Mononuclear cell (primary cell): ENCODE results near the gene THSD4. TPM values are rescaled to one million over a fixed set of nuclear protein-coding genes. Genes with fewer than 3 reads are reported as not detected.

Source experiments
- H3K27me3 ChIP-seq: 2 replicates; pipeline ENCODE4 v1.6.0; 2011; ENCODE audit warnings: low read length, control low read depth; ENCODE audit not compliant: insufficient read depth
- H3K4me1 ChIP-seq: 2 replicates; pipeline ENCODE4 v1.5.1; 2011; ENCODE audit warnings: mild to moderate bottlenecking, low read length, control low read depth; ENCODE audit not compliant: insufficient read depth
- H3K4me3 ChIP-seq: 2 replicates; pipeline ENCODE4 v1.5.1; 2011; ENCODE audit warnings: mild to moderate bottlenecking, low read length, moderate library complexity
- H3K9me3 ChIP-seq: 2 replicates; pipeline ENCODE4 v1.5.1; 2011; ENCODE audit warnings: low read depth, mild to moderate bottlenecking, control low read depth, low read length
- total RNA-seq: library from RNA; depleted of rRNA; stranded (reverse); fragments of >200 nt; gene quantifications from one replicate; pipeline ENCODE4 v1.2.3, GENCODE V29; 2012

Gene THSD4
- total RNA-seq, 1 donor = 0.10 TPM

- Histone ChIP-seq H3K4me1 (peaks cover 8% of the 10 kb centered on the region), H3K27me3 (no peaks in the 10 kb centered on the region), H3K9me3 (no peaks in the 10 kb centered on the region), H3K4me3 (no peak overlapping the region)
Observed at GRCh38 chr15:71293723-71294122, 178.5 kb downstream of the THSD4 start.

- Histone ChIP-seq H3K4me3 (no peak overlapping the region), H3K27me3 (no peaks in the 10 kb centered on the region), H3K9me3 (no peaks in the 10 kb centered on the region), H3K4me1 (peaks cover 8% of the 10 kb centered on the region)
Observed at GRCh38 chr15:71294251-71294910, 179.1 kb downstream of the THSD4 start.

DNA sequence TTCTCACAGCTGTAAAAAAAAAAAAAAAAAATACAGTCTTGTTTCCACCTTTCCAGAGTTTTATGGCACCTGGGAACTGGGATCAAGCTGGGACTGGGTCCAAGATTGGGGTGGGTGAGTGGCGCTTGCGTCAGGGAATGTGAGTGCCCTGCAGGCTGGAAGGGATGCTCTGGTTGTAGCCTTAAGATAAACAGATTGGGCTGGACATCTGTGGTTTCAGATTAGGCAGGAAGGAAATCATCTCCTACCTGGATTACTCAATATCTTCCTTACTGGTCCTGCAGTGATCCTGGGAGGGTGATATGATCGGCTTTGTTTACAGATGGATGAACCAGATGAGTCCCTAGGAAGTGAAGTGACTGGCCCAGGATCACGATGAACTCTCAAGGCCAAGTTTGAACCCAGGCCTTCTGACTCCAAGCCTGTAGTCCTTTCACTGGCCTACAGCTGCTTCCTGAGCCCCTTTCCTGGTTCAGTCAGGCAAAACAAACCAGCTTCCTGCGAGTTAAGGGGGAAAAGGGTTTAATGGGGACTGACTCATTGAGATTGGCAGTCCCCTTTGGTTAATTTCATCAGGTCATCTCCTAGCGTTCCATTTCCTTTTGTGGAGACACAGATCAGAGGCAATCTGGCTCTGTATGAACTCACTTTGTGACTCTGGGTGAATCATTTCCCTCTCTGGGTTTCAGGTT lies 179.8 kb downstream of the THSD4 start:
- Histone ChIP-seq H3K27me3 (no peaks in the 10 kb centered on the region), H3K9me3 (no peaks in the 10 kb centered on the region), H3K4me3 (no peak overlapping the region), H3K4me1 (peaks cover 8% of the 10 kb centered on the region)

DNA sequence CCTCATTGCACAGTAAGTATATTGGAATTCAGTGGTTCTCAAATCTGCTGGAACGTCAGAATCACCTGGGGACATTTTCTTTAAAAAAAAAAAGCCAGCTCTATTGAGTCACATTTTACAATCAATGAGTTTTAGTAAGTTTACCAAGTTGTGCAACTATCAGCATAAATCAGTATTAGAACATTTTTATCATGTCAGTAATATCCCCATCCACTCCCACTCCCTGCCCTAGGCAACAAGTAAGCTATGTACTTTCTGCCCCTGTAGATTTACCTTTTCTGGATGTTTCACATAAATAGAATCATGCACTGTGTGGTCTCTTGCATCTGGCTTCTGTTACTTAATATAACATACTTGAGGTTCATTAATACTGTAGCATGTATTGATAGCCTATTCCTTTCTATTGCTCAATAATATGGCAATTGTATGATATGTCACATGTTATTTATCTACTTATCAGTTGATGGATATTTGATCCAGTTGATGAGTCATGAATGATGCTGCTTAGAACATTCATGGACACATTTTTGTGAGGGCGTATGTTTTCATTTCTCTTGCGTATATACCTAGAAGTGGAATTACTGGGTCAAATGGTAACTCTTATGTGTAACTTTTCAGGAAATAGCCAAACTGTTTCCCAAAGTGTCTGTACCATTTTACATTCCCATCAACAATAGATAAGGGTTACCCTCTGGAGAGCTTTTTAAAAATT lies 180.5 kb downstream of the THSD4 start:
- H3K4me3 ChIP-seq = no peak overlapping the region
- H3K4me1 ChIP-seq = peaks cover 8% of the 10 kb centered on the region
- no peaks in the 10 kb centered on the region for H3K27me3 ChIP-seq
- H3K9me3 ChIP-seq = no peaks in the 10 kb centered on the region

DNA sequence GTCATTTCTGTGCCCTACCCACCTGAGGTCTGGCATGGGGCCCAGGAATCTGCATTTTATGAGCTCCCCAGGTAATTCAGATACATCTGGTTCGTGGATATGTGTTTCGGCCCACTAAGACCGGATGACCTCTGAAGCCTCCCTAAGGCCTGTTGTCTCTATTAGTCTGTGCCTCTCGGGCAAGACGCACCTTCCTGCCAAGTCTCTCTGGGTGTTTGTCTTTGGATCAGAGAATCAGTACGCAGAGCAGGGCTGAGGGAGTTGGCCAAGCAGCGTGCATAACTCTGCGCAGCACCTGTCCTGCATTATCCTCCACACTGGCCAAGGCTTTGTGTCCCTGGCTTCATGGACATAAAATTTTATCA lies 181.0 kb downstream of the THSD4 start:
- Histone ChIP-seq H3K27me3 (no peaks in the 10 kb centered on the region), H3K4me3 (no peak overlapping the region), H3K9me3 (no peaks in the 10 kb centered on the region), H3K4me1 (peaks cover 8% of the 10 kb centered on the region)

DNA sequence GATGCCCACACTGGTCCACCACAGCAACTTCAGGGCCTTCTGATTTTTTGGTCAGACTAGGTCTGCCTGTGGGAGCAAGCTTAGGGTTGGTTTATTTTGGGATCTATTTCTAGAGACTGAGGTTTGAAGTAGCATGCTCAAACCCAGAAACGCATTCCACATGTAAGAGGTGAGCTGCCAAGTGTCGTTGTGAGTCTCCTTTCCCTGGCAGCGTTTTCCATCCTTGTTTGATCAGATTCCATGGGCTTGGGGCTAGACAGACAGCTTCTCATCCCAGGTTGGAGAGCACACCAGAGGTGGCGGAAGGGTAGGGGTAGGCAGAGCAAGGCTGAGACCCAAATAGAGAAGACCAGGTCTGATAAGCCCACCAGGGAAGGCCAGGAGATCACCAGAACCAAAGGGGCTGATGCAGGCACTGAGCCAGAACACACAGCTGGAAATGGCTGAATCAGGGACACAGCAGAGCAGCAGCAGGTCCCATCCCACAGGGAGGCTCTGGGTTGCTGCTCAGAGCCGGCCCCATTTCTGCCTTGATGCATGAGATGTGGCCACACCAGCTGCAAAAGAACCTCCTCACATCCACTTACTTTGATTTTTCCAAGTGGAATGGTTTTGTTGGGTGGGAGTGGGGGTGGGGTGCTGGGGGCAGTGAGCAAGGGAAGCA lies 186.8 kb downstream of the THSD4 start:
- Histone ChIP-seq H3K9me3 (no peaks in the 10 kb centered on the region), H3K27me3 (no peaks in the 10 kb centered on the region), H3K4me3 (no peak overlapping the region), H3K4me1 (no peaks in the 10 kb centered on the region)

GRCh38 chr15:71302861-71303410 lies 187.7 kb downstream of the THSD4 start:
- no peaks in the 10 kb centered on the region for H3K9me3 ChIP-seq
- no peak overlapping the region for H3K4me3 ChIP-seq
- no peaks in the 10 kb centered on the region for H3K4me1 ChIP-seq
- no peaks in the 10 kb centered on the region for H3K27me3 ChIP-seq

- Histone ChIP-seq H3K4me3 (no peak overlapping the region), H3K27me3 (no peaks in the 10 kb centered on the region), H3K9me3 (no peaks in the 10 kb centered on the region), H3K4me1 (no peaks in the 10 kb centered on the region)
Observed at GRCh38 chr15:71303977-71304376, 188.7 kb downstream of the THSD4 start.

GRCh38 chr15:71304681-71305080 lies 189.4 kb downstream of the THSD4 start:
- Histone ChIP-seq H3K27me3 (no peaks in the 10 kb centered on the region), H3K4me3 (no peak overlapping the region), H3K9me3 (no peaks in the 10 kb centered on the region), H3K4me1 (no peaks in the 10 kb centered on the region)

- no peaks in the 10 kb centered on the region for H3K9me3 ChIP-seq
- H3K27me3 ChIP-seq = no peaks in the 10 kb centered on the region
- no peak overlapping the region for H3K4me3 ChIP-seq
- H3K4me1 ChIP-seq = no peaks in the 10 kb centered on the region
Observed at GRCh38 chr15:71306538-71306937, 191.3 kb downstream of the THSD4 start.

DNA sequence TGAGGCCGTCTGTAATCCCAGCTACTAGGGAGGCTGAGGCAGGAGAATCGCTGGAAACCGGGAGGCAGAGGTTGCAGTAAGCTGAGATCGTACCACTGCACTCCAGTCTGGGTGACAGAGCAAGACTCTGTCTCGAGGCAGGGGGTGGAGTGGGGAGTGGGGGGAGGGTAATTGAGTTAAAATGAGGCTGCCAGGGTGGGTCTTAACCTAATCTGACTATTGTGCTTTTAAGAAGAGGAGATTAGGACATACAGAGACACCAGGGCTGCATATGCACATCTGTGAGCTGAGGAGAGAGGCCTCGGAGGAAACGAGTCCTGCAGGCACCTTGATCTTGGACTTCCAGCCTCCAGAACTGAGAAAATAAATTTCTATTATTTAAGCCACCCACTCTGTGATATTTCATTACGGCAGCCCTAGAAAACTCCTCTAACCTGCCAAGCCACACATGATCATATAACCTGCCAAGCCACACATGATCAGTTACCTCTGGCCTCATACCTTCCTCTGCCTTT lies 197.0 kb downstream of the THSD4 start:
- H3K27me3 ChIP-seq = no peaks in the 10 kb centered on the region
- H3K4me1 ChIP-seq = no peaks in the 10 kb centered on the region
- H3K4me3 ChIP-seq = no peak overlapping the region
- no peaks in the 10 kb centered on the region for H3K9me3 ChIP-seq

DNA sequence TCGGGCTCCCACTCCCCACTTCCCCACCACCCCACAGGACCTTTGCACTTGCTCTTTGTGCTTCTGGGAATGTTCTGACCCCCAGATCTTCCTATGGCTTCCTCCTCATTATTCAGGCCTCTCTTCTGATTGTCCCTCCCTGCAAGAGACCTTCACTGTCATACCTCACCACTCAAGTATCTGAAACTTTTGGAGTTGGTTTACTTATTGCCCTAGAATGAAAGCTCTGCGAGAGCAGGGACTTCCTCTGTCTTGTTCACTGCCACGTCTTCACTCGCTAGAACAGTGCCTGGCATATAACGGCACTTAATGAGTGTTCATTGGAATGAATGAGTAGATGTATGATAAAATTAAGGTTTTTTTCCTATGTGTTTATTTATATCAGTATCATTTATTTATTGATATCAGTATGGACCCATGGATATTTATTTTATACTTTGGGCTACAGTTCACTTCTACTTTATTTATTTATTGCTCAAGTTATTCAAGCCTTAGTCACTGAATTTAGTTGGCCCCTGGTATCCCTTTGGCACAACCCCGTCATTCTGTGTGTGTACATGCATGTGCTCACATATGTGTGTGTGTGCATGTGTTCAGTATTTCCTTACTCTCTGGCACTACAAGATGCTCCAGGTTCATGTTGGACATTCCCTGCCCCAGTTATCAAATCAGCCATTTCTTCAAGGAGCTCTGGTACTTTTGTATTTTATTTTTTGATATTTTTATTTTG lies 197.6 kb downstream of the THSD4 start:
- Histone ChIP-seq H3K9me3 (no peaks in the 10 kb centered on the region), H3K27me3 (no peaks in the 10 kb centered on the region), H3K4me1 (no peaks in the 10 kb centered on the region), H3K4me3 (no peak overlapping the region)

DNA sequence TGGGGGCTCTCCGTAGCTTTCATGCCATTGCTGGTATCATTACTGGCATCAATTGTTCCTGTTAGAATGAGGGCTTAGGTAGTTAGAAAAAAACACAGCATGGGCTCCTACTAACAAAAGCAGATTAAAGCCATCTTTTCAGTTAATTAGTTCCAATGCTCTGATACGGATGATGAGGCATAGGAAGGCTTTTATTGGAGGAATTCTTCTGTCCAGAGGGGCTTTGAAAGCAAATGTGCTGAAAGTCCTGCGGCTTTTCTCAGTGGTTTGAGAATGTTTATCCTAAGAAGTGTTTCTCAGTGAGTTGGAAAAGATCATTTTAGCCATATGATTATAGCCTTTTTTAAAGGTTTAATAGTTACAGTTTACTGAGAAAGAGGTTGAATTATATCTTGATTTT lies 198.5 kb downstream of the THSD4 start:
- Histone ChIP-seq H3K4me3 (no peak overlapping the region), H3K4me1 (no peaks in the 10 kb centered on the region), H3K9me3 (no peaks in the 10 kb centered on the region), H3K27me3 (no peaks in the 10 kb centered on the region)

GRCh38 chr15:71314956-71315537 lies 199.8 kb downstream of the THSD4 start:
- Histone ChIP-seq H3K4me3 (no peak overlapping the region), H3K9me3 (no peaks in the 10 kb centered on the region), H3K4me1 (no peaks in the 10 kb centered on the region), H3K27me3 (no peaks in the 10 kb centered on the region)
